GM19035 (cell line): Measurements from ENCODE around the gene TP53BP2.

ENCODE experiments used
- ATAC-seq: cut with Tn5 transposase; IDR thresholded peaks from one replicate; pipeline ENCODE4 v1.9.1; 2021; ENCODE audit not compliant: unreplicated experiment

Gene TP53BP2

DNA sequence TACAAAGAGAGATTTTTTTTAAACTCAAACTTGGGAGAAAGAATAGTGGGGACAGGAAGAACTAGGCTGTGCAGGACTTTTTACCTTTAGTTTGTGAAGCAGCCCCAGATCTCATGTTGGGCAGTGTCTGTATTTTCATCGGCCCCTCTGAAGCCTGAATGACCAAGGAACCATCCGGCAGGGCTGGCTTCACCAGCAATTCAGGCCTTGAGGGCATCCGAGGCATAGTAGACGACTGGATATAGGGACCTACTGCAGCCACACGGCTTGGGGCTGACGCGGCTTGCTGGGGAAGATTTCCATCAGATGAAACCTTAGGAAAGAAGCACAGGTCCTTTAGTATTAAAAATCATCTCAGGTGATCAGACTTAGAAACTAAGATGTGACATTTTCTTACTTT lies 43.7 kb downstream of the TP53BP2 start:
- no peak for ATAC-seq

DNA sequence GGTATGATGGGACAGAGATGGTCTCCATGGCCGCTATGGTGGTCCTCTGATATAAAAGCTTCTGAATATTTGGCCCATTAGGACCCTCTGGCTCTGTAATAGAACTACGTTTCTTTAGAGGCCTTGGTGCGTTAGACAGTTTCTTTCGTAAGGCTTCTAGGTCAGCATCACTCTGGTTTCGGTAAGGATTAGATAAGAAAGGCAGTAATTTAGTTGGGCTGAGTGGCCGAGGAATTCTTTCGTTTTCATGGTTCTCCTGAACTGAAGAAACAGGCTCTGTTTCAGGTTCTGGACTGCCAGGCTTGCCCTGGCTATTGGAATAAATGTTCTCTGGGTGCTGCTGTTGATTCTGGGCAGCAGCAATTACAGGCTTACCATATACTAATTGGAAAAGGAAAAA lies 49.5 kb downstream of the TP53BP2 start:
- no peak for ATAC-seq

- no peak for ATAC-seq
Measured at GRCh38 chr1:223794136-223794880, 51.4 kb downstream of the TP53BP2 start.

DNA sequence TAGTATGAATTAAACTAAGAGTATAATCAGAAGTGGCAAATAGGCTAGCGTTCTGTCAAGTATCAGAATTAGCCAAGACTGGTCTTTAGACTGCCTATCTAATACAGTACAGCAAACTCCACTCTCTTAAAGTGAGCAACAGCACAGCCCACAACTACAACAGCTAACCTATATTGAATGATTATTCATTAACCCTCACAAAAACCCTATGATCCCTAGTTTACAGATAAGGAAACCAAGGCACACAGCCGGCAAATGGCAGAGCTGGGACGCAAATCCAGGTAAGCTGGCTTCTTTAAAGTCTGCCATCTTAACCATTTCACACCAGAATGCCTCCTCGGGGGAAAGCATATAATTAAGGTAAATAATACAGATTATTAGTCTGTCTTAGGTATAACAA lies 52.0 kb downstream of the TP53BP2 start:
- ATAC-seq: no peak

DNA sequence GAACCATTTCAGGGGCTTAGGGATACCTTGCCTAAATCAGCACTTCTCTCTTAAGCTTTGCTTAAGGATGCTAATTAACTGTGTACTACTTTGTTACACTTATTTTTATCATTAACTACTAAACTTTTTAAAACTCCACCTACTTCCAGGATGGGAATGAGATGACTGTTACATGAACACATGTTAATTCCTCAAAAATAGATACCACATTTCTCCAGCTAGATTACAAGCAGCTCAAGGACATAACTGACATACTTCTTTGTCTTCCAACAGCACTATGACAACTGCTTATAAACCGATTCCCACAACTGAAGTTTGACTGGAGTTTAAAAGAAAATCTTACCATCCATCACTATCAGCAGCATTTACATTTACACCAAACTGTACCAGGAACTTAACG lies 53.7 kb downstream of the TP53BP2 start:
- ATAC-seq: no peak

GRCh38 chr1:223788746-223789415 lies 56.9 kb downstream of the TP53BP2 start:
- no peak for ATAC-seq

DNA sequence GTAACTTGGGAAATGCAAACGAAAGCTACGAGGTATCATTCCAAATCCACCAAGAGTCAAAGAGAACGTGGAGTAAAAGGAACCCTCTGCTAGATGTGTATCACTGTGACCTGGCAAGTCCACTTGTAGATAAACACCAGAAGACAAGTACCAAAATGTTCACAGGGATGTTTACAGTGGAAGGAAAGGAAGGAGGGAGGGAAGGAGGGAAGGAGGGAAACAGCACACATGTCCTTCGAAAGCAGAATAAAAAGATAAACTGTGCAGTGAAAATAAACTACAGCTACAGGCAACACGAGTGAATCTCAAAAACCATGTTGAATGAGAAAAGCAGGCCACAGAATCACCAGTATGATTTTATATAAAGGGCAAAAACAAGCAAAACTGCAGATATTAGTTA lies 59.9 kb downstream of the TP53BP2 start:
- ATAC-seq: no peak

DNA sequence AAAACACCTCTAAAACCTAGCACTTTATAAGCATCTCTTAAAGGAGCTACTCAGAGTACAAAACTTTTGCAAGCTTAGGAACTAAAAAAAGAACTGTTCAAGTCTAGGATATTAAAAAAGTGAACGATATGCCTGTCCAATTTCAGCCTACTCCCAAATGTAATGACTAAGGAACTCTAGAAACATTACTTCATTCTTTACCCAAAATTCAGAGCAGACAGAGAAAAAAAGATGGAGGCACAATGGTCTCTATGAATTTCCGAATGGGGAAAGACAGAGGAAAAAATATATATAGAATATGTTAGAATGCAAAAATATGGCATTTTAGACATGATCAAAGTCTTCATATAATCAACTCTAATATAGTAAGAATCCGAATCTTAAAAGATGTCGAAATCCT lies 61.2 kb downstream of the TP53BP2 start:
- no peak for ATAC-seq

DNA sequence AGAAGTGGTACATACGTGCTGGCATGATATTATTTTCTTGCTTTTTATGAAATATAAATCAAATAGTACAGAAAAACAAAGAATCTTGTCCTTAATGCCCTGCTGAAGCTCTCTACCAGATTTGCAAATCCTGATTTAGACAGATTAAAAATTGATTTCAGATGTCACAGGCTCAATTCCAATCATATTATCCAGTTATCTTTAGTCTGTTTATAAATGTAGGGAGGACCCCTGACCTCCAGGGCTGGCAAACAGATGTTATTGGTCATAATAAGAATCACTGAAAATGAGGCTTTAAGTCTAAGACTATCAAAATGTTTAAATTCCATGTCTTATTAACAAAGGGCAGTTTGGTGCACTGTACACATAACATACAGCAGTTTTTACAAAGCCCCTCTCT lies 62.1 kb downstream of the TP53BP2 start:
- ATAC-seq: no peak

DNA sequence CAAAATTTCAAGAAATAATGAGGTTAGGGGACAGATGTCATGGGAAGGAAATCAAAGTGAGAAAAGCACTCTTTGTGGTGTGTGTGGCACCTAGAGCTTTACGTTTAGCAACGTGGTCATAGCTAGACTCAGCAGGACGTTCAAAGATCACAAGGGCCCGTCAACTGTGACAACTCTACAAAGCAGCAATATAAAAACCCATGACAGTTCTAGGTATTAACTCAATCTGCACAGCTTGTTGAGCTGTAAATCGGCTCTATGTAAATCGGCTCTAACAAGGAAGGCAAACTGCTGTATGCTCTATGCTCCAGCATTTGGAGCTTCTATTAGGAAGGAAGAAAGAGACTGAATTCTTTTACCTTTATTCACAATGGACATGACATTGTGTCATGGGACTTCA lies 64.8 kb downstream of the TP53BP2 start:
- no peak for ATAC-seq

GRCh38 chr1:223780318-223780717 lies 65.4 kb downstream of the TP53BP2 start:
- no peak for ATAC-seq

DNA sequence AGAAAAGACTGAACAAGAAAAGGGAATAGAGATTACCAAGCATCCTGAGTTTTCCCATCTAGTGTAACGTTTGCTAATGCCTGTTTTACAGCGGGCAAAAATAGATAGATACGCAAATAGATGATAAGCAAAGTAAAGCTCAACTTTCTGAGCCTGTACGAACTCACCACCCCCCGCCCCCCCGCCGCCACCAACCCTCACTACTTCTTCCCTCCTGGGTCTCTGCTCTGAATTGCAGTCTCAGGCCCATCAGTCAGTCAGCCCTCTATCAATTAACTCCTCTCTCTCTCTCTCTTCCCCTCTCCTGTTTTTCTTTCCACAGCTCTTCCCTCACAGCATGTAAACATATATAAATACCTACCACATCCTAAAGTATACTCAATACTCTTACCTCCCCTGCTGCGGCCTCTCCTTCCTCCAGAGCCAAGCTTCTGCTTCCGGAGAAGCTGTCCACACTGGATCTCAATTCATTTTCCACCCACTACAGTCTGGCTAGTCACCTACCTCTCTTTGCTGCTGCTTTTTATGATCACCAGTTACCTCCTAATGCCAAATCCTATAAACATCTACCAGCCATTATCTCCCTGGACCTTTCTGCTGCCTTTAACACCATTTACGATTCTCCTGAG lies 68.8 kb downstream of the TP53BP2 start:
- ATAC-seq: no peak

- ATAC-seq: no peak
Measured at GRCh38 chr1:223776075-223776814, 69.5 kb downstream of the TP53BP2 start.

DNA sequence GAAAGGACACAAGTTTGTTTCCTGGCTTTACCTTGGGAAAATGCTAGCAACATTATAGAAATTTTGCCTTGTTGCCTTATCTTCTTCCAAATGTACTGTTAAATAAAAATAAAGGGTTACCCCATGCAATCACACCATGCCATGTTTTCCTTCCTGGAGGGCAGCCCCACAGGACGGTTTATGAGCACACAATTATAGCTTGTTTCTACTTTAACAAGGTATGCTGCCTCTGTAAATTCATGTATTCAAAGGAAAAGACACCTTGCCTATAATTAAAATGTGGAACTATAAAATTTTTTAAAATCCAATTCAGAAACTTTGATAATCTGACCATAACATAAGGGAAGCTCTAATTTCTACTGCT lies 70.1 kb downstream of the TP53BP2 start:
- ATAC-seq: no peak

DNA sequence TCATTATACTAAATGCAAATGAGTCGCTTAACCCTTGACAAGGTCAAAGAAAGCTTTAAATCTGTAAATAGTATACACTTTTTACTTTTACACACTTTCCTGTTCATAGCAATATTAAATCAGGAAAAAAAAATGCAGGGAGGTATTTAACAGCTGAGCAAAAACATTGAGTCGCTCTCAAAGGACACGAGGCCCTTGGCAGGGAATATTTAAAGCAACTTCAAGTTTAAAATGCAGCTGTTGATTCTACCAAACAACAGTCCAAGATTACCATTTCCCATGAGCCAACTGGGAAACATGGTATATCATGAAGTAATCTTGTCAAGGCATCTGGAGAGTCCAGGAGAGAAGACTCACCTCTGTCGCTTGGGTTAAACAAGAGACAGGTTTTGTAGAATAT lies 70.7 kb downstream of the TP53BP2 start:
- ATAC-seq: no peak

DNA sequence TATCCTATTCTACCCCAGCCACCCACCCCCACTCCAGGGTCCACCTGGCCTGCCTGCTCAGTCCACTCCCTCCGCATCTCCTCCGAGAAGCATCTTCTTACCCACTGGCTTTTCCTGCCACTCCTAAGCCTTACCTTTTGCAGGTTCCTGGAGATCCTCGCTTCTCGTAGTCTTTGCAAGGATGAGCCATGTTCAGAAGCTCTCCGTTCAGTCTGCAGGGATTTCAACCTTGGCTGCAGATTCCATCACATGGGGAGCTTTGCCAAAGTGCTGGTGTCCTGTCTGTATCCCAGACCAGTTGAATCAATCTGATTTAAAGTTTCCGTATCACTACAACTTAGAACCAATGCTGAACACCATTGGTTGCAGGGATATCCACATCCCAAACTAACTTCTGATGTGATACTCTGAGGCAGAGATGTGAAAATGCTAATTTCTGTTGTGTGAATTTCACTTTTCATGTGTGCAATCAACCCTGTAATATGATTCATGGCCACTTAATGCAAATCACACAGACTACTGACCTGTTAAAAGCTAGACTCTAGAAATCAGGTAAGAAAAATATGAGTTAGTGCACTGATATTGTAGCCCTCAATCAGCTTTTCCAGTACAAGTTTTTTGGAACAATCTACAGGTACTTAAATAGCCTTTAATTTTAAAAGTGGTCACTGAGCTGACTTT lies 71.5 kb downstream of the TP53BP2 start:
- ATAC-seq: no peak

- no peak for ATAC-seq
Measured at GRCh38 chr1:223772771-223773160, 73.0 kb downstream of the TP53BP2 start.

GRCh38 chr1:223771814-223772770 lies 73.7 kb downstream of the TP53BP2 start:
- no peak for ATAC-seq

- ATAC-seq: no peak
Measured at GRCh38 chr1:223771469-223771813, 74.3 kb downstream of the TP53BP2 start.
